Tibial nerve (tissue), 4 donors: ENCODE measurements around the gene GABRG3.

Experiments used
- CTCF ChIP-seq, 5 experiments: fragments of 200-600 bp in 3 of 5; fragments of 450-650 bp in 2 of 5; sonication (generic) in 3 of 5; IDR thresholded peaks; one replicate each; pipeline ENCODE4 v1.5.1; 2016 to 2019; ENCODE audit warnings: antibody characterized with exemption in 5 of 5, mild to moderate bottlenecking in 3 of 5, moderate library complexity in 2 of 5
- EP300 ChIP-seq, 2 donors: sonication (generic); formaldehyde crosslinking; IDR thresholded peaks; one replicate each; pipeline ENCODE4 v1.6.1; 2017; ENCODE audit warnings: antibody characterized with exemption in 2 of 2, mild to moderate bottlenecking in 1 of 2
- POLR2A ChIP-seq, 2 donors: fragments of 450-650 bp; IDR thresholded peaks; one replicate each; pipeline ENCODE4 v1.6.1; 2017; ENCODE audit warnings: antibody characterized with exemption in 2 of 2, mild to moderate bottlenecking in 2 of 2, moderate library complexity in 2 of 2

GRCh38 chr15:27070841-27071240, 99.9 kb downstream of the GABRG3 start:
- TF ChIP-seq CTCF (IDR thresholded peaks at IDR 0.05) (no peak), POLR2A (IDR thresholded peaks at IDR 0.05) (no peak), EP300 (IDR thresholded peaks at IDR 0.05) (no peak)
